ENCODE results near the gene PRELP. TPM values are rescaled to one million over a fixed set of nuclear protein-coding genes. Genes with fewer than 3 reads are reported as not detected.

Gene PRELP
- total RNA-seq, 1 experiment from 2014 or later, result not detected

DNA sequence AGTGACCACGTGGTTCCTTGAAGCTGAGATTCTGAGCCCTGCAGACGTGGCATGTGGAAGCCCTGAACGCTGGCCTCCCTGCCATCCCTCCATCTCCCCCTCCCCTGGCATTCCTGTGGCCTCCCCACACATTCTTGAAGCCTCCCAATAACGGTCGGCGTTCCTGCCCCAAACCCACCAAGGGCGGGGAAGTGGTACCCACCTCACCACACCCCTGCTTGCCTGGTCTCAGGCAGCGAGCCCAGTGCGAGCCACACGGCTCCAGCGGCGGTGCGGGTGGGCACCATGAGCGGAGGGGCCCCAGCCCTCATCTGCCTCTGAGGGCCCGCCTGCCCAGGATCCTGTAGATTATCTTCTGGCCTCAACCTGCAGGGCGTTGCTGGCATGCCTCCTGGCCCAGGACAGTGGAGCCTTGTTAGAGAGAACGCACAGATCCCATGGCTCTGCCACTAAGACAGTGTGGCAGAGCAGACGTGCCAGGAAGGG lies 20.6 kb upstream of the PRELP start:
- ATAC-seq, result no peak
- no TSS peak for BruUV-seq (replicated peaks)
- no peaks in the 10 kb centered on the region for H3K9me2 ChIP-seq (replicated peaks; ENCODE audit: low read length)
- H3K36me3 ChIP-seq (ENCODE audit: low read depth, low read length), result no peaks in the 10 kb centered on the region
- ChIA-PET POLR2A (ENCODE audit: unreplicated experiment) (no interaction called here), CTCF (no interaction called here)
- no peaks in the 10 kb centered on the region for H4K20me1 ChIP-seq (ENCODE audit: low read length)
- H3K9me3 ChIP-seq (ENCODE audit: low read length), result no peaks in the 10 kb centered on the region
- intact Hi-C loops (cut with micrococcal nuclease), result no loop called here
- no peaks in the 10 kb centered on the region for H3K79me2 ChIP-seq (ENCODE audit: low read length)
- no peaks in the 10 kb centered on the region for H3F3A ChIP-seq (ENCODE audit: low read length, unreplicated experiment)
- no peaks in the 10 kb centered on the region for H3K4me1 ChIP-seq (ENCODE audit: insufficient read depth, low read length)
- H3K9ac ChIP-seq (ENCODE audit: low read length), result no peak overlapping the region
- no peak overlapping the region for H3K4me3 ChIP-seq (ENCODE audit: low read length)
- no peak overlapping the region for H3K4me2 ChIP-seq (ENCODE audit: low read length)
- no peak overlapping the region for H3K27ac ChIP-seq (ENCODE audit: low read length)
- peaks cover 69% of the 10 kb centered on the region for H3K27me3 ChIP-seq (ENCODE audit: low read length)
- TF ChIP-seq EZH2 (IDR thresholded peaks at IDR 0.05; ENCODE audit: low read length, unreplicated experiment), result no peak
- no peak for TF ChIP-seq EZH2phosphoT487 (IDR thresholded peaks at IDR 0.05; ENCODE audit: borderline replicate concordance, low read length)
- TF ChIP-seq, protein P1, sequence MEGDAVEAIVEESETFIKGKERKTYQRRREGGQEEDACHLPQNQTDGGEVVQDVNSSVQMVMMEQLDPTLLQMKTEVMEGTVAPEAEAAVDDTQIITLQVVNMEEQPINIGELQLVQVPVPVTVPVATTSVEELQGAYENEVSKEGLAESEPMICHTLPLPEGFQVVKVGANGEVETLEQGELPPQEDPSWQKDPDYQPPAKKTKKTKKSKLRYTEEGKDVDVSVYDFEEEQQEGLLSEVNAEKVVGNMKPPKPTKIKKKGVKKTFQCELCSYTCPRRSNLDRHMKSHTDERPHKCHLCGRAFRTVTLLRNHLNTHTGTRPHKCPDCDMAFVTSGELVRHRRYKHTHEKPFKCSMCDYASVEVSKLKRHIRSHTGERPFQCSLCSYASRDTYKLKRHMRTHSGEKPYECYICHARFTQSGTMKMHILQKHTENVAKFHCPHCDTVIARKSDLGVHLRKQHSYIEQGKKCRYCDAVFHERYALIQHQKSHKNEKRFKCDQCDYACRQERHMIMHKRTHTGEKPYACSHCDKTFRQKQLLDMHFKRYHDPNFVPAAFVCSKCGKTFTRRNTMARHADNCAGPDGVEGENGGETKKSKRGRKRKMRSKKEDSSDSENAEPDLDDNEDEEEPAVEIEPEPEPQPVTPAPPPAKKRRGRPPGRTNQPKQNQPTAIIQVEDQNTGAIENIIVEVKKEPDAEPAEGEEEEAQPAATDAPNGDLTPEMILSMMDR (conservative IDR thresholded peaks at IDR 0.05; ENCODE audit: low read depth, low read length), result no peak
- no peak for DNase-seq
- H2AFZ ChIP-seq (ENCODE audit: low read length), result no peak overlapping the region

DNA sequence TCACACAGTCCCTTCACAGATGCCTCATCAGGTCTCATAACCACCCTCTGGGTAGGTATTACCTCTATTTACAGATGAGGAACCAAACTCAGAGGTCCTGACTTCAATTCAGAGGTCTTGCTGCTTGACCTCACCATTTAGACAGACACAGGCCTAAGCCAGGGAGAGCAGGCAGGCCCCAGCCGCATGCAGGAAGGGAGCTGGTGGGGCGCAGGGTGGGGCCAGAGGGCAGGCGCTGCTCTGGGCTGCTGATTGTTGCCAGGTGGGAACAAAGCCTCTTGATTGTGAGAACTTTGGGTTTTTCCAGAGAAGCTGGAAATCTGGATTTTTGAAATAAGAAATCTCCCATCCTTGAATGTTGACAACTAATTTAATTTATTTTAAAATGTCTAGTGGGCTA lies 19.9 kb upstream of the PRELP start:
- Histone ChIP-seq H3K9me3 (ENCODE audit: low read length) (no peaks in the 10 kb centered on the region), H3K9me2 (replicated peaks; ENCODE audit: low read length) (no peaks in the 10 kb centered on the region), H4K20me1 (ENCODE audit: low read length) (no peaks in the 10 kb centered on the region), H3K9ac (ENCODE audit: low read length) (no peak overlapping the region), H3F3A (ENCODE audit: low read length, unreplicated experiment) (no peaks in the 10 kb centered on the region), H3K4me1 (ENCODE audit: insufficient read depth, low read length) (no peaks in the 10 kb centered on the region), H3K27me3 (ENCODE audit: low read length) (peaks cover 67% of the 10 kb centered on the region), H3K4me3 (ENCODE audit: low read length) (no peak overlapping the region), H3K79me2 (ENCODE audit: low read length) (no peaks in the 10 kb centered on the region), H3K4me2 (ENCODE audit: low read length) (no peak overlapping the region), H3K27ac (ENCODE audit: low read length) (no peak overlapping the region), H2AFZ (ENCODE audit: low read length) (no peak overlapping the region), H3K36me3 (ENCODE audit: low read depth, low read length) (no peaks in the 10 kb centered on the region)
- POLR2A ChIA-PET (ENCODE audit: unreplicated experiment), result no interaction called here
- intact Hi-C loops (cut with micrococcal nuclease), result no loop called here
- BruUV-seq (replicated peaks), result no TSS peak
- CTCF ChIA-PET, result no interaction called here
- DNase-seq (no peak), ATAC-seq (no peak)
- TF ChIP-seq, protein P1 (conservative IDR thresholded peaks at IDR 0.05; ENCODE audit: low read depth, low read length), result no peak
- TF ChIP-seq EZH2 (IDR thresholded peaks at IDR 0.05; ENCODE audit: low read length, unreplicated experiment), result no peak
- no peak for TF ChIP-seq EZH2phosphoT487 (IDR thresholded peaks at IDR 0.05; ENCODE audit: borderline replicate concordance, low read length)

DNA sequence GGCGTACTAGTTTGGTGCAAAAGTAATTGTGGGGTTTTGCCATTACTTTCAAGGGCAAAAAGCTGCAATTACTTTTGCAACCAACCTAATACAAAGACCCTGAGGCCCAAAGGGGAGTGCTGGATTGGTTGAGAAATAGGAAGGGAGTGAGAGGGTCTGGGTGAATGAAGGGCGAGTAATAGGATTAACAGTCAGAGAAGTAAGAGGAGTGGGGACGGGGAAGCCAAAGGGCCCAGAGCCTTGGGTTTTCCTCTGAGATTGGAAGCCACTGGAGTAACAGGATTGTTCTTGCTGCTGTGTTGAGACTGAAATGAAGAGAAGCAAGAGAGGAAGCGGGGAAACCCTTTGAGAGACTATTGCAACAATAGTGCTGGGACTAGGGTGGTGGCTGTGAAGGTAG lies 19.0 kb upstream of the PRELP start:
- Histone ChIP-seq H3K4me2 (ENCODE audit: low read length) (no peak overlapping the region), H4K20me1 (ENCODE audit: low read length) (no peaks in the 10 kb centered on the region), H3K4me1 (ENCODE audit: insufficient read depth, low read length) (no peaks in the 10 kb centered on the region), H3K36me3 (ENCODE audit: low read depth, low read length) (no peaks in the 10 kb centered on the region), H3K27ac (ENCODE audit: low read length) (no peak overlapping the region), H3K79me2 (ENCODE audit: low read length) (no peaks in the 10 kb centered on the region), H2AFZ (ENCODE audit: low read length) (no peak overlapping the region), H3F3A (ENCODE audit: low read length, unreplicated experiment) (no peaks in the 10 kb centered on the region), H3K9me3 (ENCODE audit: low read length) (no peaks in the 10 kb centered on the region), H3K9ac (ENCODE audit: low read length) (no peak overlapping the region), H3K4me3 (ENCODE audit: low read length) (no peak overlapping the region), H3K9me2 (replicated peaks; ENCODE audit: low read length) (no peaks in the 10 kb centered on the region), H3K27me3 (ENCODE audit: low read length) (peaks cover 63% of the 10 kb centered on the region)
- intact Hi-C loops (cut with micrococcal nuclease), result no loop called here
- ChIA-PET CTCF (no interaction called here), POLR2A (ENCODE audit: unreplicated experiment) (no interaction called here)
- BruUV-seq (replicated peaks), result no TSS peak
- no peak for ATAC-seq
- DNase-seq, result no peak
- TF ChIP-seq EZH2 (IDR thresholded peaks at IDR 0.05; ENCODE audit: low read length, unreplicated experiment), result no peak
- TF ChIP-seq, protein P1 (conservative IDR thresholded peaks at IDR 0.05; ENCODE audit: low read depth, low read length), result no peak
- TF ChIP-seq EZH2phosphoT487 (IDR thresholded peaks at IDR 0.05; ENCODE audit: borderline replicate concordance, low read length), result no peak
